ENCODE measurements around the gene FAM53B.

Gene FAM53B

DNA sequence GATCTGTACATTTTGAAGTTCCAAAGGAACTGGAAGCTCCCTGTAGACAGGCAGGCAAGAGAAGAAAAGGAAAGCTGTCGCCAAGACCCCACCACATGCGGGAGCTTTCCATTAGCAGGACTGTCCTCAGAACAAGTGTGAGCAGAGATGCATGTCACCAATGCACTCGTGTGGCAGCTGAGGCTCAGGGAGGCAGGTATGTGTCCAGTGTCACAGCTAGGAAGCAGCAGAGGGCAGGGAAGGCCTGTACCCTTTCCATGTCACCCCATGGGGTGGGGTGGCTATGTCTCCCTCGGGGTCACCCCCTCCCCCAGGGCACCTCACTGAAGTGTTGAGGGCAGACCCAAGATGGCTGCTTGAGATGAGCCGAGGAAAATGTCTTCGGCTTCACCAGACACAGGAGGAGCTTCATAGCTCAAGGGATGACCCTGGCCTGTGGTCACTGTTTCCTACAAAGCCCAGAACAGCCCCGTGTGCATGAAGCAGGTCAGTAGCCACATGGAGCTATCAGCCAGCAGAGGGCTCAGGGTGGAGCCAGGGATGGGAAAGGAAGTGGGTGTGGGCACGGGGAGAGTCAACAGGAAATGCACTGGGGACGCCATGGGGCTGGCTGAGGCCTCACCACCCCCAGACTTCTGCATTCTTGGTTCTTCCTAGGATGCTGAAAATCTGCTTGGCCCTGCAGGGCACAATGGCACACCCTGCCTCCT is 96.6 kb downstream of the FAM53B start:
- peak; percentile 44 to 50 for DNase-seq (ENCODE audit: low read depth in 2 of 2)

DNA sequence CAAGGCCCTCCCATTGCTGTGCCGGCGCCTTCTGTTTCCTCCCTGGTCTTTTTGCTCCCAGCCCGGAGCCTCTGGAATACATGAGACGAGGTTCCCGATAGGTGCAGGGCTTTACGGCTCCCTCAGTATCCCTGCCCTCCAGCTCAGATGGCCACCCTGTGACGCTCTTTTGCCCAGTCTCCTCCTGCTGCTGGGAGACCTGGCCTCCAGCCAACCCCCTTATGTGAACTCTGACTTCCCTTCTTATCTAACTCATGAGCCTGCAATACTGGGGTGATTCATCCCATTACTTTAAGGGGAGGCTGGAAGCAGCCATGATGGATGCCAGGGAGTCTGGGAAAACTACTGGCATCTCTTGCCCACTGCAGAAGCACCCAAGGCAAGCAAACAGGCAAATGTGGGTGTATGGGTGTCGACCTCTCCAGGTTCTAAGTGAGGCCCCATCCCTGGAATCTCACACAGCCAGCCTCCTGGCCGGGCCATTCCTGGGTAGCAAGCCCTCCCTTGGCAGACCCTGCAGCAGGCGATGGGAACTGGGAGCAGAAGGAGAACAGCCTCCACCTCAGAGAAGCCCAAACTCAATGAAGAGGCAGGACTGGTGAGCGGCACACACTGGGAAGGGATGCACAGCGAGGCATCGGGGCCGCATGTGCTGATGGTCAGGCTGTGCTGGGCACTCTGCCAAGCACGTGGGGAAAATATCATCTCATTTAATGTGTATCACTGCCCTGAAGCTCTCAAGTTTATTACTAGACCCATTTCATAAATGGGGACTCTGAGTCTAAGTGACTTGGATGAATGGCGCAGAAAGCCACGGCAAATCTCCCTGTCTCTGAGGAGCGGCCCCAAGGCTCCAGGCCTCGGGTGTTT is 97.5 kb downstream of the FAM53B start:
- no peak for DNase-seq (ENCODE audit: low read depth in 2 of 2)

DNA sequence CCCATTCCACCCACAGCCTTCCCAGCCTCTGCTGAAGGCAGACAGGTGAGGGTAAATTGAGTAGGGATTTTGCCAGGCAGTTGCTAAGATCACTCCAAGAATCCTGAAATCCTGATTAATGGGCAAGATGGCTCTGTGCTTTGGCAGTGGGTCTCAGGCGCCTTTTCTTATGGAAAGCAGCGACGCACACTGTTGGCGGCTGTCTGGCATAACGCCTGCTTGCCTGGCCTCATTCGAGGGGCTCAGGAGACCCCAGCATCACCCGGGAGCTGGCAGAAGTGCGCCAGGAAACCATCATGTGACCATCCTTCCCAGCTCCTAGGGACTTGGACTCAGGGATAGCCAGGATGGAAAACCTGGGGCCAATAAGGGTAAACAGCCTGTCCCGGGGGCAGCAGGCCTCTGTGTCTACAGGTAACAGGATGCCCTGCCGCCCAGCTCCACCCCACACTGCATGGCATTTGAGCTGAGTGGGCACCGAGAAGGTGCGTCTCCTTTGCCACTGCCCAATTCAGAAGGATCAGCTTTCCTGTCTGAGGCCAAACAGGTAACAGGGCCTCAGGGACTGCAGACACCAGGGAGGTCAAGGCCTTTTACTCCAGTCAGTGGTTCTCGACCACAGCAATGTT is 98.6 kb downstream of the FAM53B start:
- no peak for DNase-seq (ENCODE audit: low read depth in 2 of 2)

DNA sequence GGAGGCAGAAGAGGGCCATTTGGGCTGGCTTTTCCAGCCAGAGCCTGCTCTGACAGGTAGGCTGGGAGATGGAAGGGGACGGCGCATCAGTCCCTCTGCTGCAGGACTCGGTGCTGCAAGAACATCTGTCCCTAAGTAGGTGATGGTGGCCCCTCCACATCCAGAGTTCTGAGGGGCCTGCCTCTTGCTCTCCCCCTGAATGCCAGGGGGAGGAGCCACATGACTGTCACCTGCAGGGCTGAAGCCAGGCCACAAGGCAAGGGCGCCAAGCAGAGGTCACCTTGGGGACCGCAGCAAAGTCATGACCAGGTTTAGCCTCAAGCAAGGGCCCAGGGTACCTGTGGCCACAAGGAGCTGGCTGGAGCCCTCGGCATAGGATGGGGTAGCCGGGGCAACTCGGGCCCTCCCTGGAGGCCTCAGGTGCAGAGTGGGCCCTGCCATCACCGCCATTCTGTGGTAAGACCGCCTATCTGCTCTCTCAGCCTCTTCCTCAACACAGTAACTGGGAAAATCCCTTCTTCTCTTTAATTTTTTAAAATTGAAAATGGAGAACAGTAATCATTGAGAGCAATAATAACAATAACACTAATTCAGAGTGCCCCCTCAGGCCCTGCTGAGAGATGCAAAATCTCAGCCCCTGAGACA is 99.3 kb downstream of the FAM53B start:
- no peak for DNase-seq (ENCODE audit: low read depth in 2 of 2)

DNA sequence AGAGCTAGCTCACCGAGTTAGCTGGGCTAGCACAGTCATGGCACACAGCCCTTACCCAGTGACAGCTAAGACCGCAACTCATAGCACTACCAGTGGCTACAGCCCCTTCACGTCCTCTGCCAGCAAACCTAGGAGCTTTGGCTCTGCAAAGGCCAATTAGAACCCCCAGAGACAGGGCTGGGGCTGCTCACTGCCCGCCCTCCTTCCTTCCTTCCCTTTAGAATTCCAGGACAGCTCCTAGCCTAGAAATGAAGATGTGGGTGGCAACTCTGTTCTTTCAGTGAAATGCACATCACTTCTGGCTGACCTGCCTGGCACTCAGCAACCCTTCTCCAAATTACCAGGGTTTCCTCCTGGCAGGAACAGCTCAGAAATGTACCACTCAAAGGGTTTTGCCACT is 99.9 kb downstream of the FAM53B start:
- DNase-seq (ENCODE audit: low read depth in 2 of 2) = no peak

DNA sequence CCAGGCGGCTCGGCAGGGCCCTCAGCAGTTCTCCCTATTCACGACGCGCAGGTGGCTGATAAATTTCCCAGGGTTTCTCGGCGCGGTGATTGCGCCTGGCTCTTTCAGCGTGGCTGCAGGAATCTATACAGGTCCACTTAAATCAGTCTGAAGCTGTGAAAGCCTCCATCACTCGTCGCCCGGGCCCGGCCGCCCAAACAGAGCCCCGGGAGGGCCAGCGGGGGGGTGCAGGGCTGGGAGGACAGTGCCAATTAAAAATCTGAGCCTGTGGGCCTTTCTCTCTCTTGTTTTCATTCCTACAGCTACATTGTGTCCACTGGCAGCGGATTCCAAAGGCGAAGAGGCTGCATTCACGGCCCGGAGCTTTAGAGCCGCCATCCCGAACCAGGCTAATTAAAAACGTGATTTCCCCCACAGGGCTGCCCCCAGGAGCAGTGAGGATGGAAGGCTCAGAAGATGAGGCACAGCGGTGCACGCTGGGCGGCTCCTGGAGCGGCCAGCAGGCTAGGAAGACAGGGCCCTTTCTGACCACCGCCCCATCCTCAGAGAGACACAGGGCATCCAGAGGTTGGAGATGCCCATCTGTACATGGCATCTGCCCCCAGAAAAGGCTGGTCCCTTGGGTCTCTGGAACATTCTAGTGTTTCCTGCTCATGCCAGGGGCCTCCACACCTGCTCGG is 100.7 kb downstream of the FAM53B start:
- no peak for DNase-seq (ENCODE audit: low read depth in 2 of 2)

DNA sequence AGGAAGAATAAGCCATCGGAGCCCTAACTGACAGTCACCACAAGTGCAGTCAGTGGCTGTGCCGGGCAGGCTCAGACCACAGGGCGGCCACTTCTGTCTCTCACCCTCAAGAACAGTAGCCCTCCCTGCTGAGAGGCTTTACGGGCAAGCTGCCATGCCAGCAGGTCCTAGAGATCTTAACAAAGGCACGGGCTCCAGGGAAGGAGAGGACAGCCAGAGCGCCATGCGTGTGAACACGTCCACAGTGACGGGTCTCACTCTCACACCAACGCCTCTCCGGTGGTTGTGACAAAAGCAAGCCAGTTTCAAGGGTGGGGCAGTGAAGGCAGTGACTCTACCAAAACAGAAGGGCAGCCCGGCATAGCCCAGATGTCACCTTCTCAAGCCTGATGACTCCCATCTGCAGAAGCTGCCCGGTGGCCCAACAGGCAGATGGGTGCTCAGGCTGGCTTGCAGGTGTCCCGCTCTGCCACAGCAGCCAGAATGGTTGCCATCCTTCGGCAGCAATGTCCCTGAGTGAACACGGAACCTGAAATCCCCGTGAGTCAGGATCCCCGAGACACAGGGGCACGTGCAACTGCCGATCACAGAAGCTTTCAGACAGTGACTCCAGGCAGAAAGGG is 102.0 kb downstream of the FAM53B start:
- DNase-seq (ENCODE audit: low read depth in 2 of 2) = no peak

DNA sequence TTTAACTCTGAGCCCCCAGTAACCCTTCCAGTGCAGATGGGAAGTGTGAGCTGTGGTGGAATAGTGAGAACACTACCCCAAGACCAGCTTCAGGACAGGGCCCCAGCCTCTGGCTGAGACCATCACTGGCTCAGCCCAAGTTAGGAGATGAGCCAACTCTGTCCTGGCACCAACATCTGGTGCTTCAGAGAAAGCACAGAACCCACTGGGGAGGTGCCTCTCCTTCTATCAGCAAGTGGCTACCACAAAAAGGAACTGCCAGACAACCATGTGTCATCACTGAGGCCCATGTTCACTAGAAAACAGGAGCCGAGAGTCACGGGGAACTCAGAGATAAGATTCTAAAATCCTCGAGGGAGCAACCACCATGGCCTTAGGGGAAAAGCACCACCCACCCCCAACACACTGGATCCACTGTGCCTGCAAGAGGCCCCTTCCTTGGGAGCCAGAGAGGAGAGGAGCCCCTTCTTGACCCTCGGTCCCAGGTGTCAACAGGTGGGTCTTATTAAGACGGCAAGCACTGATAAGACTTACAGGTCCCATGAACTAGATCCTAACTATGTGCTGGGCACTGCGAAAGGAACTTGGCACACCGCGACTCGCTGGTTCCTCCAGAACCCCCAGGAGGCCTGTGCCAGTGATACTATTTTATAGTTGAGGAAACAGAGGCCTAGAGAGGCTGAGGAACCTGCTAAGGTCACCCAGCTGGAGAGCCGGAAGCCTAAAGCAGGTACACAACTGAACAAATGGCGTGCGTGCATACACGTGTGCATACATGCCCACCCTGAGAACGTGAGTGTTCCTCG is 102.7 kb downstream of the FAM53B start:
- DNase-seq (ENCODE audit: low read depth in 2 of 2) = no peak

DNA sequence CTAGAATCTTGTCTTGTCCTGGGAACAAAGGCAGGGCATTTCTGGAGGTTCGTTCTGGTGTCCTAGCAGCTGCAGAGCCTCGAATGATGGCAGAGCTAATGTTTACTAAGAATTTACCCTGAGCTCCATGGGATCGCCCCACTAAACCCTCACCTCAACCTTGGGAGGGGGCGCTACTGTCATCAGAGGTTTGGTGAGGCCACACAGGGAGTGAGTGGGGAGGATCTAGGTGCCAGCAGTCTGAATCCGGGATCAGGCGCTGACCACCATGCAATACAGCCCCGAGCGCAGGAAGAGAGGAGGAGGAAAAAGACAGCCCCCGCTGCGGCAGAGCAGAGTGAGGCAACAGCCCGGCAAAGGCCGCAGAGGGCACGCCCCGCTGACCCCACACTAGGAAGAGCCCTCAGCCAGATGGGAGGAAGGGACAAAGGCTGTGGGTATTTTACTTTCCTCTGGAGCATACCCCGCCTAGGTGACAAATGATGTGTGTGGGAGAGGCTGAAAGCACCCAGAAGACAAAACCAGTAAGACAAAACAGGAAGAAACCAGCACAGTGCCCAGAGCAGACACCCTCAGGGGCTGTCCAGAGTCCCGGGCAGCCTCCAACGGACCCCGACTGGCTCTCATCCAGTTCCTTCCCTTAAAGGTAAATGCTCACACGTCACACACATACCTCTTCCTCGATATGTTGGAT is 103.5 kb downstream of the FAM53B start:
- DNase-seq (ENCODE audit: low read depth in 2 of 2) = no peak

DNA sequence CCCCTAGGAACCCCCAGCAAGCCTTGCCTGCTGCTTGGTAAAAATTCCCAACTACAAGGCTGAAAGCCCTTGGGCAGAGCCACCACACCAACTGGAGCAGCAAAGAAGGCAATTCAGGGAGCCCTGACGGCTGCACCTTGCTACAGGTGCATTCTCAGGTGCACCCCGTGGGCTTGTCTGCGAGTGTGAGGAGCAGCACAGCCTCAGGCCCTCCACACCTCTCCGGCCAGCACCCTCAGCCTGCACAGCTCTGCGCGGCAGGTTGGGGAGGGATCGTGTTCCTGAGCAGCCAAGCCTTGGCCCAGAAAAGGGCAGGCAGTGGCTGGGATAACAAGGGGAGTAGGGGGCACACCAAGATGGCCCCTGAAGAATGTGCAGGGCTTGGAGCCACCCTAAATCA is 104.1 kb downstream of the FAM53B start:
- DNase-seq (ENCODE audit: low read depth in 2 of 2) = no peak

DNA sequence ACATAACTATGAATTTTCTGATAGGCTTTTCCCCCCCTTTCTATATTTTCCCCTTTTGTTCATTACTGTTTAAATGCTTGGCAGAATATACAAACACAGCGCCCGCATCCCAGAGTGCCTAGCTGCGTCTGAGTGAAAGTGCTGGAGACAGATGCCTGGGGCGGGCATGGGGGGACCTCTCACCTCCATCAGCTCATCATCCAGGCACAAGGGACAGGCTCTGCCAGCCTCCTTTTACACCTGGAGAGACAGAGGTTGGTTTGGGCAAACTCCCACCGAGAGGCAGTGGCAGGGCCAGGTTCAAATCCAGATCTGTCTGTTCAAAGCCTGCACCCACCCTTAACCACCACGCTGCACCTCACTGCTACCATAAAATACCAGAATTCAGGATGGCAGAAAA is 104.5 kb downstream of the FAM53B start:
- no peak for DNase-seq (ENCODE audit: low read depth in 2 of 2)

DNA sequence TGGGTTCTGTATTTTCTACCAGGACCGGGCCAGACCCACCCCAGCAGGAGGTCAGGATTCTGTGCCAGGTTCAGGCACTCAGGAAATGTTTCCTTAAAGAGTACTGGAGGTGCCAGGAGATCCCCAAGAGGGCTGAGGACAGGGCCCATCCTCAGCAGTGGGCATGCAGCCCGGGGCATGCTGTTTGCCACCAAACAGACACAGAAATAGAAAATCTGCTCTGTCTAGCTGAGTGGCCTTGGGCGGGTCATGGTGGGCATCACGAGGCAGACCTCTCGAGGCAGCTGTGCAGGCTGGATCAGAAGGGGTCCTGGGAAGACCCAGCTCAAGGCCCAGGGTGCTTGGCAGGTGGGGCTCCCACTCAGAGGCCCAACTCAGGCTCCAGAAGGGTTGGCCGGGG is 105.0 kb downstream of the FAM53B start:
- DNase-seq (ENCODE audit: low read depth in 2 of 2) = no peak

DNA sequence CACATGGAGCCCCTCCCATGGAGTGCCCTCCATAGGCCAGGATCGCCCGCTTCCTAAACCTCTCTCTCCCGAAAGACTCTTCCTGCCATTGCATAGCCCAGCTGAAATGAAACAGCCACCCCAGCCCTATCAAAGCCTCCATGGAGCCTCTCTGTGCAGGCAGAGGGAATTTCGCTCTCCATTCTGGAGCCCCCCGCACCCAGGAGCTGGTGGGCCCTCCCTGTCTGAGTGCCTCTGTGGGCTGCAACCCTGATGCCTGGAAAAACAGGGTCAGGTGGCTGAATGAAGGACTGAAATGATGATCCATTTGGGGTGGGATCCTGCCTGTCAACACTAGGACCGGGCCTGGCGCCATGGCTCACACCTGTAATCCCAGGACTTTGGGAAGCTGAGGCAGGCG is 106.4 kb downstream of the FAM53B start:
- DNase-seq (ENCODE audit: low read depth in 2 of 2) = no peak

DNA sequence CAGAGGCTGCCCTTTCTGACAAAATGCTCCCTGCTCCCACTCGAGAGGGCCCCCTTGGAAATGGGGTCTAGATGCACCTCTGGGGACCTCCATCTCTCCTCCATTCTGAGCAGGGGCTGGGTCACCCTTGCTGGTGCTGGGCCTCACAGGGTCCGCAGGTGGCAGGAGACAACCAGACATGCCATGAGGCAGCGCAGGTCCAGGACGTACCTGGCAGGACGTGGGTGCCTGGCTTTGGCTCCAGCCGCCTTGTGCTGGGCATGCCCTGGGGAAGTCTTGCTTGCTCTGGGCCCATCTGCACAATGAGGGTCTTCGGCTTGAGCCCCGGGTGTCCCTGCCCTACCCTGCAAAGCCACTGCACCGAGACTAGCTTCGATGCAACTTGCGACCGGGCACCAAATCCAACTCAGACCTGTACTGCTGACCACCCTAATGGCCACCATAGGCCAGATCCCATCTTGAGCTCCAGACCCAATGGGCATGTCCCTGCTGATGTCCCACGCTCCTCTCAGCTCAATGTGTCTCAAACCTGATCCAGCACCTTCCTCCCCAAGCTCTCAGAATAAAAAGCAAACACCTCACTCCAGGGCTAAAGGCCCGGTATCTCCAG is 107.0 kb downstream of the FAM53B start:
- DNase-seq (ENCODE audit: low read depth in 2 of 2) = no peak

DNA sequence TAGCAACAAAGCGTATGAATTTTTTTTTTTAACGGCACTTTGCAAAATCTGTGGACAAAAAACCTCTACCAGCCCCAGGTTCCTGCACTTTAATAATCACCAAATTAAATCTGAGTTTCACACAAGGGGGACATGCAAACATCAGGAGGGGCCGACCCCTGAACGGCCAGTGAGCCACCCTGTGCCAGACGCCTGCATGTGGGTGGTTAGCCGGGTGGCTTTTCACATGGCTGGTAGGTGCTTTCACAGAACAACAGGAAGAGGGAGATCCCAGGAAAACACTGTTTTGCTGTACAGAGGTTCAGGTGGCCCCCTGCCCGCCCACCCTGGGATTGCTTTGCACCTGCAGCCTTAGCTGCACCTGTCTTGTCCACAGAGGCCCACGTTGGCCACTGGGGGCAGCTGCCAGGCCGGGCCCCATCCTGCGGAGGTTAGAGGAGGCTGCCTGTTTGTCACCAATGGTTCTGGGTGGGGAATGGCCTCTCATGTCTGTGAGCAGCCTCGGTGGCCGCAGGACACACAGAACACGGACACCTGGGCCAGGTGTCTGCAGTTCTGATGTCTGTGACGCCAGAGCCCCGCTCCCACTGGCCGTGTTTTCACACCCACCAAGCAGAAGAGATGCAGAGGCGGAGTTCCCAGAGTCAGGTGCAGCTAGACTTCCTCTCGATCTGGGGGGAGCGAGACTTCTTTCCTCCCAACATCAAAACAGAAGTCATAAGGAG is 107.7 kb downstream of the FAM53B start:
- DNase-seq (ENCODE audit: low read depth in 2 of 2) = no peak

DNA sequence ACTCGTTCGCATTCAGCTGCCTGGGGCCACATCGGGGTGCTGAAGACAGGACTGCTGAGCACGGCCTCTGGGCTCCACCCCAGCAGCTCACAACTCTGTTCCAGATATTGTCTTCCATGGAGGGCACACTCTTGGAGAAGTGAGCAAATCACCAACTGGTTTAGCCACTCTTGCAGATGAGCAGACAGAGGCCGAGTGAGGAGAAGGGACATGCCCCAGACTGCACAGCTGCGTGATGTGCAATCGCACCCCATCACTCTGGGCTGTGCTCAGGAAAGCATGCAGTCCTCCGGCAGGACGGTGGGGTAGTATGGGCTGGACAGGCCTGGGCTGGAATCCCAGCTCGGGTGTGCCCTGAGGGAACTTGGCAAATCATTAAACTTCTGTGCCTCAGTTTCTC is 111.6 kb downstream of the FAM53B start:
- no peak for DNase-seq (ENCODE audit: low read depth in 2 of 2)

DNA sequence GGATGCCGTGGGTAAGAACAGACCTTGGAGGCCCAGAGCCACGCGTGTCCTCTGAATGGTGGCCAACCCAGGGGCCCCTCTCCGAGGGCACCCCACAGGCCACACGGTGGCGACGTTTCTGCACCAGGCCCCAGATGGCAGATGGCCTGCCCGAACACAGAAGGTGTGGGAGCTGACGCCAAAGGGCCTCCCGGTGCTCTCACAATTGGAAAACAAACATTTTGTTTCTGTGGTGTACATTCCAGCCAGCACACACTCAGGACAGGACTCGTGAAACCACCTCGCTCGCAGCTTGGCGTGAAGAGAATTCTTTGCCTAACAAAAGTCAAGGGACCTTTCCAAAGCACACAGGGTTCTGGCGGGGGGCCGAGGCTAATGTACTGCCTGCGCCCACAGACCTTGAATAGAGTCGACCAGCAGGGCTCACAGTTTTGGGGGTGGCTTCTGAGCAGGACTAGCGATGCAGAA is 112.1 kb downstream of the FAM53B start:
- DNase-seq (ENCODE audit: low read depth in 2 of 2) = no peak

DNA sequence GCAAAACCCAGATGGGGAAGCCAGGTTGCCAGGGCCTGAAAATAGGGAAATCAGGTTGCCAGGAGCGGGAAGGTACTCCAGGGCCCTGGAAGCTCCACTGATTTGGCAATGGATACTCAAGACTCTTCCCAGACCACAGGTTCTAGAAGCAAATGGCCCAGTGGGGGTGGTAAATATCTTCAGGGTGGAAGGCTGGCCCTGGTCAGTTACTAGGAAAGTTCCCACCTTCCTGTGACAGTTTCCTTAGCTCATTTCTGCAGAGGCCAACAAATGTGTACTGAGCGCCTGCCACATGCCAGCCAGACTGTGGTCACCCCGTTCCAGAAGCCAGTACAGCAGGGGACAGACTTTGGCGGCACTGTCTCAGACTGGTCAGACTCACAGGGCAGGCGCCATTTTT is 113.6 kb downstream of the FAM53B start:
- no peak for DNase-seq (ENCODE audit: low read depth in 2 of 2)

DNA sequence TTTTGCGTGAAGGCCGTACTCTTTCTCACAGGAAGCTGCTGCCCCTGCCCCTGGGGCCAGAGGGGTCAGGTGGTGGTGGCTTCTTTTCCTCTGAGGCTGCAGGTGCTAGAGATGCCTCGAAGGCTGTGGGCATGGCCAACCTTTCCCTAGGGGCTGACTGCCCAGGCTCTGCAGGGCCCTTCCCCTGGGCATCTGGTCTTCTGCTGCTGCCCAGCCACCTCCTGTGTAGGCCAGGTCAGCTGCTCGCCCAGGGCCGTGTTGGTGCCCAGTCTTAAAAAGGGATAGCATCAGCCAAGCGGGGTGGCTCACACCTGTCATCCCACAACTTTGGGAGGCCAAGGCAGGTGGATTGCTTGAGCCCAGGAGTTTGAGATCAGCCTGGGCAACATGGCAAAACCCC is 114.3 kb downstream of the FAM53B start:
- no peak for DNase-seq (ENCODE audit: low read depth in 2 of 2)

All from stimulated activated CD8-positive, alpha-beta memory T cell treated with anti-CD3 and anti-CD28 coated beads, Interleukin-2, amount 100 ng/mL, for 48 hours (primary cell).